Vagina (tissue), 2 donors: ENCODE data around the gene C1QL1. TPM values are rescaled to one million over a fixed set of nuclear protein-coding genes. Genes with fewer than 3 reads are reported as not detected.

Source experiments
- DNase-seq, 2 donors: peaks; one replicate each; pipeline ENCODE4 v3.0.0-alpha.2; 2017; ENCODE audit errors: extremely low spot score in 2 of 2
- H3K27ac ChIP-seq: fragments of 200-600 bp; sonication (generic); one replicate; pipeline ENCODE4 v1.5.1; 2019
- H3K27me3 ChIP-seq: fragments of 200-600 bp; sonication (generic); one replicate; pipeline ENCODE4 v1.5.1; 2019
- H3K36me3 ChIP-seq, 2 donors: fragments of 200-600 bp; sonication (generic); one replicate each; pipeline ENCODE4 v1.5.1; 2017 to 2019
- H3K4me1 ChIP-seq: fragments of 200-600 bp; sonication (generic); one replicate; pipeline ENCODE4 v1.5.1; 2019
- H3K4me3 ChIP-seq, 2 donors: fragments of 200-600 bp; sonication (generic); 1 replicate in 1 of 2; 2 replicates in 1 of 2; pipeline ENCODE4 v1.5.1; 2016 to 2019
- H3K9me3 ChIP-seq: fragments of 200-600 bp; sonication (generic); one replicate; pipeline ENCODE4 v1.5.1; 2019
- POLR2A ChIP-seq, 2 donors: fragments of 450-650 bp; IDR thresholded peaks; one replicate each; pipeline ENCODE4 v1.6.1; 2017; ENCODE audit warnings: antibody characterized with exemption in 2 of 2, mild to moderate bottlenecking in 2 of 2, moderate library complexity in 2 of 2
- POLR2AphosphoS5 ChIP-seq, 2 donors: sonication (generic); formaldehyde crosslinking; IDR thresholded peaks; one replicate each; pipeline ENCODE4 v1.9.0; 2017; ENCODE audit warnings: antibody characterized with exemption in 2 of 2, mild to moderate bottlenecking in 2 of 2, low read depth in 1 of 2; ENCODE audit not compliant: insufficient read depth in 1 of 2
- intact Hi-C: fragments of 100-400 bp; cut with DNase I; formaldehyde crosslinking; loops from one replicate; pipeline ENCODE4 v1.15.1; 2023
- total RNA-seq: library from RNA; depleted of rRNA; stranded (reverse); fragments of >200 nt; gene quantifications from one replicate; pipeline ENCODE4 v1.2.3, GENCODE V29; 2016
- TF ChIP-seq, protein P1 (sequence below), 3 experiments: fragments of 450-650 bp in 2 of 3; fragments of 200-600 bp in 1 of 3; sonication (generic) in 1 of 3; IDR thresholded peaks; one replicate each; pipeline ENCODE4 v1.5.1; 2017 to 2019; ENCODE audit warnings: antibody characterized with exemption in 3 of 3, mild to moderate bottlenecking in 2 of 3, moderate library complexity in 2 of 3

The C1QL1 gene
- total RNA-seq, 1 donor from 2014 or later, result 6.9 TPM

DNA sequence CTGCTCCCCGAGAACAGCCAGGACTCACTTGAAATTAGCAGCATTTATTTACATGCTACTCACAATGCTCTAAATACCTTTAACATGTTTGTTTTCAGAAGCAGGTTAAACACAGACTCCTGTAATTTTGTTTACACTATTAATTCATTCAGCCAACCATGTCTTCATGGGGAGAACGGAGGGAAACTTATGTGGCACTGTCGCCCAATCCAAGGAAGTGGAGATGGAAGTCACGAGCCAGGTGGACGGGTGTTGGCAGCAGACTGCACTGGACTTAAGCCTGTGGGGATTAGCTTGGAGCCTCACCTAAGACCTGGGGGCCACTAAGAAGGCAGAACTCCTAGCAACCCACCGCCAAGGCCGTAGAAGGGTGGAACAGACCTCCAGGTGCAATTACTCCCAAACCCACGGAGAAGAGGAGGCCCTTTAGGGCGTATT lies 44.0 kb downstream of the C1QL1 start:
- Histone ChIP-seq H3K27me3 (no peaks in the 10 kb centered on the region), H3K4me3 (no peak overlapping the region), H3K9me3 (no peaks in the 10 kb centered on the region), H3K27ac (no peak overlapping the region), H3K36me3 (no peaks in the 10 kb centered on the region), H3K4me1 (no peaks in the 10 kb centered on the region)
- intact Hi-C loops, result loop anchor here (10.0 kb wide), 1 partner anchor 271 kb away; no protein-coding TSS in a partner anchor
- no peak for DNase-seq
- no peak for TF ChIP-seq POLR2A (IDR thresholded peaks at IDR 0.05)

DNA sequence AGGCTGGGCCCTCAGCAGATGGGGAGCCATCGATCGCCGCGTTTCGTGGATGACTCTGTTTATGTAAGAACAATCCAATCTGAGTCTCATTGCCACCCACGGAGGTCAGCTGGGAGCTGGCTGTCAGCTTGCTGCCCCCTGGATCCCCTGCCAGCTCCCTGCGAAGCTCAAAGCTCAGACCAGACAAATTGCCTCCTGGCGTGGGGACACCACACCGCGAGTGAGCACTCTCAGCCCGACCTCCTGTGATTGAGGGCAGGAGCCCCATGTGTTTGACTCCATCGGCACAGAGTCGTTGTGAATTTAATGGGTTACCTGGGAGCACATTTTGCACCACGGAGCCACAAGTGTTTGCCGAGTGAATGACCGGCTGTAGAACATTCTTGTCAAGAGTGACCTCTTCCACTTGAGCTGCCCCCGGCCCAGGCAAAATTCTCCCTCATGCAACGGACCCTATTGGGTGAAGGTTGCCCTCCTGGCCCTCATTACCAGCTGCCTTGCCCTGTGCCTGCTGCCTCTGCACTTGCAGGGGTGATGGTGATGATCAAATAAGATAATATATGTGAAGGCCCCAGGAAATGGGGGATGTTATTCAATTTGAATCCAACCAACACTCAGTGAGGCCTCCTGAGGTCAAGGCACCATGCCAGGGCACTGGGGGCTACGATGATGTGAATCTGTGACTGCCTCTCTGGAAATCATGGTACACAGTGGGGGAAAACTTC lies 45.2 kb downstream of the C1QL1 start:
- no peaks in the 10 kb centered on the region for H3K4me1 ChIP-seq
- H3K9me3 ChIP-seq, result no peaks in the 10 kb centered on the region
- H3K27ac ChIP-seq, result no peak overlapping the region
- TF ChIP-seq POLR2A (IDR thresholded peaks at IDR 0.05) (no peak), POLR2AphosphoS5 (IDR thresholded peaks at IDR 0.05; ENCODE audit: insufficient read depth in 1 of 2, low read depth in 1 of 2) (no peak)
- TF ChIP-seq, protein P1, sequence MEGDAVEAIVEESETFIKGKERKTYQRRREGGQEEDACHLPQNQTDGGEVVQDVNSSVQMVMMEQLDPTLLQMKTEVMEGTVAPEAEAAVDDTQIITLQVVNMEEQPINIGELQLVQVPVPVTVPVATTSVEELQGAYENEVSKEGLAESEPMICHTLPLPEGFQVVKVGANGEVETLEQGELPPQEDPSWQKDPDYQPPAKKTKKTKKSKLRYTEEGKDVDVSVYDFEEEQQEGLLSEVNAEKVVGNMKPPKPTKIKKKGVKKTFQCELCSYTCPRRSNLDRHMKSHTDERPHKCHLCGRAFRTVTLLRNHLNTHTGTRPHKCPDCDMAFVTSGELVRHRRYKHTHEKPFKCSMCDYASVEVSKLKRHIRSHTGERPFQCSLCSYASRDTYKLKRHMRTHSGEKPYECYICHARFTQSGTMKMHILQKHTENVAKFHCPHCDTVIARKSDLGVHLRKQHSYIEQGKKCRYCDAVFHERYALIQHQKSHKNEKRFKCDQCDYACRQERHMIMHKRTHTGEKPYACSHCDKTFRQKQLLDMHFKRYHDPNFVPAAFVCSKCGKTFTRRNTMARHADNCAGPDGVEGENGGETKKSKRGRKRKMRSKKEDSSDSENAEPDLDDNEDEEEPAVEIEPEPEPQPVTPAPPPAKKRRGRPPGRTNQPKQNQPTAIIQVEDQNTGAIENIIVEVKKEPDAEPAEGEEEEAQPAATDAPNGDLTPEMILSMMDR (IDR thresholded peaks at IDR 0.05), result no peak
- H3K36me3 ChIP-seq, result no peaks in the 10 kb centered on the region
- no peak for DNase-seq
- no peaks in the 10 kb centered on the region for H3K27me3 ChIP-seq
- no peak overlapping the region for H3K4me3 ChIP-seq
- intact Hi-C loops, result loop anchor here (10.0 kb wide), 1 partner anchor 272 kb away; no protein-coding TSS in a partner anchor

DNA sequence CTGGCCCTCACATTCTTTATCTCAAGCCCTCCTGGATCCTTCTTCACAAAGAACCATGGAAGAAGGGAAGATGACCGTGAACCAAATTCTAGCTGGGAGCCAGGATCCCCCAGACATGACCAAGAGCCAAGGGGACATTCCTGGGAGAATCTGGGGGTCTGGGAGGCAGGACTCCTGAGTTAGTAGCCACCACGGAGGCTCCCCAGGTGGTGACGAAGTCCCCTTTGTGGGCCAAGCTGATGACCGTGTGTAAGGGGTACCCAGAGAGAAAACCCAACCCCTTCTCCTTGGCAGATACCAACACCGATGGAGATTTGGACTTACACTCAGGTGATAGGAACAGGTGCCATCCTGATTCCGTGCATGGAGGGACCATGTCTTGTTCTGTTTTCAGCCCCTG lies 46.0 kb downstream of the C1QL1 start:
- H3K4me1 ChIP-seq, result peaks cover 4% of the 10 kb centered on the region
- H3K9me3 ChIP-seq, result no peaks in the 10 kb centered on the region
- no peak for DNase-seq
- no peaks in the 10 kb centered on the region for H3K36me3 ChIP-seq
- H3K4me3 ChIP-seq, result no peak overlapping the region
- TF ChIP-seq POLR2A (IDR thresholded peaks at IDR 0.05) (no peak), POLR2AphosphoS5 (IDR thresholded peaks at IDR 0.05; ENCODE audit: insufficient read depth in 1 of 2, low read depth in 1 of 2) (no peak)
- TF ChIP-seq, protein P1 (IDR thresholded peaks at IDR 0.05), result no peak
- intact Hi-C loops, result loop anchor here (10.0 kb wide), 1 partner anchor 273 kb away; no protein-coding TSS in a partner anchor
- H3K27ac ChIP-seq, result no peak overlapping the region
- H3K27me3 ChIP-seq, result no peaks in the 10 kb centered on the region

DNA sequence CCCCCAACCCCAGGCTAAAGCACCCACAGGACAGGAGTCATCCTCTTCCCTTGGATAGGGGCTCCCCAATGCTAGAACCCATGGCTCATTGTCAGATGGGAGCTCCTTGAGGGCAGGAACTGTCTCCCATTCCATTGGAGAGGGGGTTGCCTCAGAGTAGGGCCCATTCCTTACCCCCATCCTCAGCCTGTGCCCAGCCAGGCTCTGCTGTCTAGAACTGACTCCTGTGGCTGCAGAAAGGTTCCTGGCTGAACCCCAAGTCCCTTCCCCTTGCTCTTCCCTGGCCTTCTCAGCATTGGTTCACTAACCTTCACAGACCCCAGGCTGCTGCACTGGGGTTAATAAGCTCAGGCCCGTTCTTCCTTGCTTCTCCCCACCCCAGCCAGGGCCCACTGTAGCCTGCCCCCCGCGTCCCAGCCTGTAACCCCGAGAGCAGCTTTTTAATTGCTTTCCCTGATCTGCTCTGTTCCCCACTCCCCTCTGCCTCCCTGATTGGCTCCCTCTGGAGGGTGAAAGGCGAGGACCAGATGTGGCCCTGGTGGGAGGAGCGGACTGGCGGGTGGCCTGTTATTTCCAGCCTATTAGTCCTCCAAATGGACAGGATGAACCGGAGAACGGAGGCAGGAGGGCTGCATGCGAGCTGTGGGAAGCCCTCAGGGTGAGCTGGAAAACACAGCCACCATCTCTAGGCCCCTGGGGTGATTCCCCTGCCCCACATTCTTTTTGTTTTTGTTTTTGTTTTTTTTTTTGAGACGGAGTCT lies 46.8 kb downstream of the C1QL1 start:
- H3K27ac ChIP-seq, result no peak overlapping the region
- H3K4me3 ChIP-seq, result no peak overlapping the region
- no peaks in the 10 kb centered on the region for H3K9me3 ChIP-seq
- intact Hi-C loops, result loop anchor here (10.0 kb wide), 1 partner anchor 273 kb away; no protein-coding TSS in a partner anchor
- peaks cover 12% of the 10 kb centered on the region for H3K4me1 ChIP-seq
- no peaks in the 10 kb centered on the region for H3K36me3 ChIP-seq
- H3K27me3 ChIP-seq, result no peaks in the 10 kb centered on the region
- TF ChIP-seq POLR2A (IDR thresholded peaks at IDR 0.05) (no peak), POLR2AphosphoS5 (IDR thresholded peaks at IDR 0.05; ENCODE audit: insufficient read depth in 1 of 2, low read depth in 1 of 2) (no peak)
- TF ChIP-seq, protein P1 (IDR thresholded peaks at IDR 0.05), result no peak
- DNase-seq, result no peak

DNA sequence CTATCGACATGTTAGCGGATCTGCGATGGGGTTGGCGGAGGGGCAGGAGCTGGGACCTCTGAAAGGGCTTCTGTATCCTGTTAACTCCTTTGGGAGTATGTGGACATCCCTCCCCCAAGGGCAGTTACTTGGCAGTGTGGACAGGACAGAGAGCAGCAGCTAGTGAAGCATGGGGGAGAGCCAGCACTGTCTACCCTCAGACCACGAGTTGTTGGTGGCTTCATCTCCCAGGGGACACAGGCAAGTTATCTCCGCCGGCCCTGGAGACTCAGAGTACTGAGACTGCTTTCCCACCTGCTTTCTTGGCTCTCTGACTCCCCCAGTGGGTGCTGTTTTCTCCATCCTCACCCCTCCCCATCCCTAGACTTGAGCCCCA lies 47.5 kb downstream of the C1QL1 start:
- TF ChIP-seq, protein P1 (IDR thresholded peaks at IDR 0.05), result no peak
- no peak for TF ChIP-seq POLR2AphosphoS5 (IDR thresholded peaks at IDR 0.05; ENCODE audit: insufficient read depth in 1 of 2, low read depth in 1 of 2)
- intact Hi-C loops, result loop anchor here (10.0 kb wide), 1 partner anchor 274 kb away; no protein-coding TSS in a partner anchor
- Histone ChIP-seq H3K9me3 (no peaks in the 10 kb centered on the region), H3K4me1 (peaks cover 12% of the 10 kb centered on the region), H3K36me3 (no peaks in the 10 kb centered on the region), H3K4me3 (no peak overlapping the region), H3K27ac (no peak overlapping the region), H3K27me3 (no peaks in the 10 kb centered on the region)
- no peak for DNase-seq
